Colon (tissue), 2 donors: Measurements from ENCODE around the gene HCST.

Source experiments
- FAIRE-seq: peaks from 2 replicates; lab custom pipeline; 2012; peaks lifted over from hg19 to GRCh38; lab: Jason Lieb, UNC
- donor health status: control.
- donor health status: control.

Gene HCST

DNA sequence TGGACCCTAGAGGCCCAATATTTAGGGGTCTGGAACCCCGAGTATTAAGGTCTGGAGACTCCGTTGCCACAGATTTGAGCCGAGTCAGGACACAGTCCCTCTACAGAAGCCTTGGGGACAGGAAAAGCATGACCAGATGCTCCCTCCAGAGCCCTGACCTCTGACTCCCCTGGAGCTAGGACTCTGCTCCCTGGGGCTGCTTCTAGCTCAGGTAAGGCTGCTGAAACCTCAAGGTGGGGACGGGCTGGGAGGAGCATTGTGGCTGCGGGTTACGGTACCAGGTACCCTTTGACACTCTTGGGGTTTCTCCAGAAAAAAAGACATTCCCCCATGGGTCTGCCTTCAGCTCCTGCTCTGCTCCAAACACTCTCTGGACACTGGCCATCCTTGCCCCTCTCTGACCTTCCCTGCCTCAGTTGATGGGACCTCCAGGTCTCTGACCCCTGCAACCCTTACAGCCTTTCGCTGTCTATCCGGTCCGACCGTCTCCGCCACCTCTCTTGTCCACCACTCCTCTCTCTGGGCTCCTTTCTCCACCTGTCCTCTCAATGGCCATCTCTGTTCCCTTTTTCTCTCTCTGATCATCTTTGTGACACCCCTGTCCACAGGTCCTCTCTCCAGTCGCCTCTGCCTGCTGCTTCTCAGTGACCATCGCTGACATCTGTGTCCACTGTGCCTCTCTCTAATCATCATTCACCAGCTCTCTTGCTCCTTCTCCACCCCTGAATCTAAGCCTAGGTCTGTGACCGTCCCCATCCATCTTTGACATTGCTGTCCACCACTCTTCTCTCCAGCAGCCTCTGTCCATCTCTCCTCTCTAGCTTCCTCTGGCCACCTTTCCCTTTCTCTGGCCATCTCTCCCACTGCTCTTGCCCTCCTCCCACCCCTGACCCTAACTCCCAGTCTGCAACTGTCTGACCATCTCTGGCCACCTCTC, 35.3 kb downstream of the HCST start:
- FAIRE-seq = no peak

DNA sequence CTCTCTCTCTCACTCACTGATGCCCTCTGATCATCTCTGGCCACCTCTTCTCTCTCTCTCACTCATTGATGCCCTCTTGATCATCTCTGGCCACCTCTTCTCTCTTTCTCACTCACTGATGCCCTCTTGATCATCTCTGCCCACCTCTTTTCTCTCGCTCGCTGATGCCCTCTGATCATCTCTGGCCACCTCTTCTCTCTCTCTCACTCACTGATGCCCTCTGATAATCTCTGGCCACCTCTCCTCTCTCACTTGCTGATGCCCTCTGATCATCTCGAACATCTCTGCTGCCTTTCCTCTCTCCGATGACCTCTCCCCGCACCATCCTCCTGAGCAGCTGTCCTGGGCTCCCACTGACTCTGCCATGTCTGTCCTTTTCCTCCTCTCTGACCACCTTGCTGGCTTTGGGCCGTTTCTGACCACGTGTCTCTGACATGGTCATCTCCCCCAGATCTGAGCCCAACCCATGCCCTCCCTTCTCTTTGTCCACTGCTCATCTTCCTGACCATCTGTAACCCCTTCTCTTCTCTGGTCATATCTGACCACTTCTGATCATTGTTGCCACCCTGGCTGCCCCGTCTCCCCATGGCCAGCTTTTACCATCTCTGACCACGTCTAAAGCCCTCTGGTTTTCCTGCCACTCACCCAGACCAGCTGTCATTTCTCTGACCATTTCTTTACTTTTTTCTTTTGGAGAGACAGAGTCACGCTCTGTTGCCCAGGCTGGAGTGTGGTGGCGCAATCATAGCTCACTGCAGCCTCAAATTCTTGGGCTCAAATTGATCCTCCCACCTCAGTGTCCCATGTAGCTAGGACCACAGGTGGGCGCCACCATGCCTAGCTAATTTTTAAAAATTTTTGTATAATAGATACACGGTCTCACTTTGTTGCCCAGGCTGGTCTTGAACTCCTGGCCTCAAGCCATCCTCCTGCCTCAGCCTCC, 36.2 kb downstream of the HCST start:
- FAIRE-seq = no peak

DNA sequence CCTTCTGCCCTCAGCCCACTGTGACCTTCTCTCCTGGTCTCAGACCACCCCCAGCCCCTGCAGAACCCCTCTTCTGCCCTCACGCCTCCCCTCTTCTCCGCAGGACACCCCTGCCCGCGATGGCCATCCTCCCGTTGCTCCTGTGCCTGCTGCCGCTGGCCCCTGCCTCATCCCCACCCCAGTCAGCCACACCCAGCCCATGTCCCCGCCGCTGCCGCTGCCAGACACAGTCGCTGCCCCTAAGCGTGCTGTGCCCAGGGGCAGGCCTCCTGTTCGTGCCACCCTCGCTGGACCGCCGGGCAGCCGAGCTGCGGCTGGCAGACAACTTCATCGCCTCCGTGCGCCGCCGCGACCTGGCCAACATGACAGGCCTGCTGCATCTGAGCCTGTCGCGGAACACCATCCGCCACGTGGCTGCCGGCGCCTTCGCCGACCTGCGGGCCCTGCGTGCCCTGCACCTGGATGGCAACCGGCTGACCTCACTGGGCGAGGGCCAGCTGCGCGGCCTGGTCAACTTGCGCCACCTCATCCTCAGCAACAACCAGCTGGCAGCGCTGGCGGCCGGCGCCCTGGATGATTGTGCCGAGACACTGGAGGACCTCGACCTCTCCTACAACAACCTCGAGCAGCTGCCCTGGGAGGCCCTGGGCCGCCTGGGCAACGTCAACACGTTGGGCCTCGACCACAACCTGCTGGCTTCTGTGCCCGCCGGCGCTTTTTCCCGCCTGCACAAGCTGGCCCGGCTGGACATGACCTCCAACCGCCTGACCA, 37.2 kb downstream of the HCST start:
- FAIRE-seq = no peak

GRCh38 chr19:35940078-35940775, 37.9 kb downstream of the HCST start:
- FAIRE-seq = no peak

DNA sequence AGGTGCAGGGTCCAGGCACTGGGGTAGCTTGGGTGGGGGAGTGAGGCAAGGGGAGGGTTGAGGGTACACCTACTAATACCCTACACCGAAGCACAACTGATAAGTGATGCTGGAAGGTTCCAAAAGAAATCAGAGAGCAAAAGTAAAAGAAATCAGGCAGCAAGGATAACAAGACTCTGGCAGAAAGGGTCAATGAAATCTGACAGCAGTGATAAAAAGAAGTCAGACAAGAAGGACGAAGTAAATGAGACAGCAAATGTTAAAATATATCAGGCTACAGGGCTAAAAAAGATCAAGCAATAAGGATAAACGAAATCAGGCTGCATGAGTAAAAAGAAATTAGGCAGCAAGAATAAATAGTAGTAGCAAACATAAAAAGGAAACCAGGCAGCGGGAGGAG, 38.5 kb downstream of the HCST start:
- no peak for FAIRE-seq

- FAIRE-seq = no peak
These were observed 39.9 kb downstream of the HCST start for GRCh38 chr19:35942235-35942634.

DNA sequence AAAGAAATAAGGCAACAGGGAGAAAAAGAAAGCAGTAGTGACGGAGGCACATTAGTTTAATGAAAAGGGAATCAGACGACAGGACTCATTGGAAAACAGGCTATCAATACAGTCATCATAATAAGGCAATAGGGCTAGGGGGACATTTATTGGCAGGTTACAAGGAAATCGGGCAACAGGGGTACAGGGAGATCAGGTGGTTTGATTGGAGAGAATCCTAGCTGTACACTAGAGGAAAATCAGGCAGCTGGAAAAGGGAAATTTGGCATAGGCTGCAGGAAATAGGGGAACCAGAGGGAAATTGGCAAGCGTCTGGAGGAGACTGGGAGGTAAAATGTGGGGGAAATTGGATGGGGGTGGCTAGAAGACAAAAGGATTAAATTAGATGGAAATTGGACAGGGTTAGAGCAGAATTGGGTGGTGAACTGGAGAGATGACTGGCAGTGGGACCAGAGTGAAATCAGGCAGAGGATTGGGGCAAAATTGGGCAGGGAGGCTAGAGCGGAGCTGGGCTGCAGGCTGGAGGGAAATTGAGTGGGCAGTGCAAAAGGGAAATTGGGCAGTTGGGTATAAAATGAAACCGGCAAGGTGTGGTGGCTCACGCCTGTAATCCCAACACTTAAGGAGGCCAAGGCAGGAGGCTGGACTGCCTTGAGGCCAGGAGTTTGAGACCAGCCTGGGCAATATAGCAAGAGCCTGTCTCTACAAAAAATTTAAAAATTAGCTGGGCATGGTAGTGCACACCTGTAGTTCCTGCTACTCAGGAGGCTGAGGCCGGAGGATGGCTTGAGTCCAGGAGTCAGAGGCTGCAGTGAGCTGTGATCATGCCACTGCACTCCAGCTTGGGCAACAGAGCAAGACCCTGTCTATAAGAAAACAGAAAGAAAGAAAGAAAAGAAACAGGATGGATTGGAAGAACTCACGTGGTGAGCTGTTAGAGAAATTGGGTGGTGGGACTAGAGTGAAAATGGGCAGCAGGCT, 41.3 kb downstream of the HCST start:
- FAIRE-seq = no peak

DNA sequence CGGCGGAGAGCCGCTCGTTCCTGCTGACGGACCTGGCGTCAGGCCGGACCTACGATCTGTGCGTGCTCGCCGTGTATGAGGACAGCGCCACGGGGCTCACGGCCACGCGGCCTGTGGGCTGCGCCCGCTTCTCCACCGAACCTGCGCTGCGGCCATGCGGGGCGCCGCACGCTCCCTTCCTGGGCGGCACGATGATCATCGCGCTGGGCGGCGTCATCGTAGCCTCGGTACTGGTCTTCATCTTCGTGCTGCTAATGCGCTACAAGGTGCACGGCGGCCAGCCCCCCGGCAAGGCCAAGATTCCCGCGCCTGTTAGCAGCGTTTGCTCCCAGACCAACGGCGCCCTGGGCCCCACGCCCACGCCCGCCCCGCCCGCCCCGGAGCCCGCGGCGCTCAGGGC, 42.2 kb downstream of the HCST start:
- no peak for FAIRE-seq

DNA sequence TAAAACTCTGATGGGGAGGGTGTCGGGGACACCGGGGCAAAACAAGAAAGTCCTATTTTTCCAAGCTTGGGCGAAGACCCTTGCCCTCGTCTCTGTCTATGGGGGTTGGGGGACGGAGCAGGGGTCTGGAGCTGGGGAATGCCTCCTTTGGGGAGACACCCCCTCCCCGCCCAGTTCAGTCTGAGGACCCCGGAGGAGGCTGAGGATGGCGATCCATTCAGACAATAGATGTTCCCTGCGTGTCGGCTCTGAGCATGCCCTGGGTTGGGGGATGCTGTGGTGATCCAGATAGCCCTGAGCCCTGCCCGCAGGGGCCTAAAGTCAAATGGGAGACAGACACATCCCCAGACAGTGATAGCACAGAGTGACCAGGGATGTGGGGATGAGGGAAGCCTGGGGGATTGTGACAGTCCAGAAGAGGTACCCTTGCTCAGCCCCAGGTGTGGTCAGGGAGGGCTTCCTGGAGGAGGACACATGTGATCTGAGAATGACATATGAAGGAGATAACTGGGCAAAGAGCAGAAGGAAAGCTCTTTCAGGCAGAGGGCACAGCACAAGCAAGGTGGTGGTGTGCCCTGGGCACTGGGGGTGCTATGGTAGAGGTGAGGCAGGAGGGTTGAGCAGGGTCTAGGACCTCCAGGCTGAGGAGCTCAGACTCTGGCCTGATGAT, 42.9 kb downstream of the HCST start:
- FAIRE-seq = no peak

DNA sequence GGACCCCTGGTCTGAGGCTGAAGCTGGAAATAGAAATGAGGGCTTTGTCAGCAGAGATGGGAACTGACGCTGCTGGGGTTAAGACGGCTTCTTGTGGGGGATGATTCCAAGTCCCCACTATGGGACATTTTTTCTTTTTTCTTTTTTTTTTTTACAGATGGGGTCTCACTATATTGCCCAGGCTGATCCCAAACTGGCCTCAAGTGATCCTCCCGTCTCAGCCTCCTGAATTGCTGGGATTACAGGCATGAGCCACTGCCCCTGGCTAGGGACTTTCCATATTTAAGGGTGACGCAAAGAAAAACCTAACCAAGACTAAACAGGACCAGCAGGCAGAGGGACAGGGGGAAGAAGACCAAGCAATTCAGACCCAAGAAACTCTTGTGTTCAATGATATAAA, 43.9 kb downstream of the HCST start:
- no peak for FAIRE-seq

DNA sequence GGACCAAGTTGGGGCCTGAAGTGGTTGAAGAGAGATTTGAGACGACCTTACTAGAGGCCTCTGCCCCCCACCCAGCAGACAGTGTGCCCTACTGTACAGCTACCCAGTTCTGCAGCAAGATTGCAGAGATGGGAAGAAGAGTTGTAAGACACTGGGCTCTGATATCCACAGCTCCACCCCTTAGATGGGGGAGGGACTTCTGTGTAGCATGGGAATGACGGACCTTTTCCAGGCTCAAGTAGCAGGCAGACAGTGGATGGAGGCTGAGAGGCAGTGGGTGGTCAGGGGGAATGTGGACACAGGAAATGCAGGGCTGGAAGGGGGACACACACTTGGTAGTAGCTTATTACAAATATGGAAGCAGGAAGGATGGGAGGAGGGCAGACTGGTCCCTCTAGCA, 46.8 kb downstream of the HCST start:
- FAIRE-seq = no peak
